UCSD-AML1 (cell line): ENCODE measurements around the gene BCR.

Experiments
- DNase-seq: peaks from one replicate; lab custom pipeline; 2025; ENCODE audit not compliant: unreplicated experiment; lab: John Stamatoyannopoulos, UW

The BCR gene

GRCh38 chr22:23150762-23151161, 29.5 kb upstream of the BCR start:
- no peak for DNase-seq

GRCh38 chr22:23151827-23152226, 28.5 kb upstream of the BCR start:
- DNase-seq = no peak

GRCh38 chr22:23152238-23153114, 27.8 kb upstream of the BCR start:
- peak; percentile 51 for DNase-seq

- DNase-seq = no peak
These were observed 26.3 kb upstream of the BCR start for GRCh38 chr22:23153994-23154393.

- DNase-seq = no peak
These were observed 25.8 kb upstream of the BCR start for GRCh38 chr22:23154461-23154860.

- no peak for DNase-seq
These were observed 25.2 kb upstream of the BCR start for GRCh38 chr22:23155143-23155542.

GRCh38 chr22:23155831-23156230, 24.5 kb upstream of the BCR start:
- no peak for DNase-seq

- no peak for DNase-seq
These were observed 24.0 kb upstream of the BCR start for GRCh38 chr22:23156286-23156685.

GRCh38 chr22:23157560-23158515, 22.5 kb upstream of the BCR start:
- no peak for DNase-seq

- DNase-seq = no peak
These were observed 21.6 kb upstream of the BCR start for GRCh38 chr22:23158516-23159290.

GRCh38 chr22:23159291-23159630, 21.0 kb upstream of the BCR start:
- no peak for DNase-seq

- no peak for DNase-seq
These were observed 19.3 kb upstream of the BCR start for GRCh38 chr22:23161029-23161428.

GRCh38 chr22:23161574-23161973, 18.7 kb upstream of the BCR start:
- DNase-seq = no peak

- DNase-seq = no peak
These were observed 16.6 kb upstream of the BCR start for GRCh38 chr22:23163665-23164064.

- no peak for DNase-seq
These were observed 16.2 kb upstream of the BCR start for GRCh38 chr22:23164091-23164490.

GRCh38 chr22:23166042-23166831, 14.1 kb upstream of the BCR start:
- DNase-seq = no peak

GRCh38 chr22:23166841-23167616, 13.3 kb upstream of the BCR start:
- DNase-seq = no peak

- DNase-seq = no peak
These were observed 11.8 kb upstream of the BCR start for GRCh38 chr22:23168391-23169042.

- DNase-seq = no peak
These were observed 11.3 kb upstream of the BCR start for GRCh38 chr22:23169043-23169406.
